Calu3 (cell line): Measurements from ENCODE around the gene CIPC. TPM values are rescaled to one million over a fixed set of nuclear protein-coding genes. Genes with fewer than 3 reads are reported as not detected.

Experiments used
- BruUV-seq: library from RNA; stranded (reverse); fragments of 400-500 nt; replicated peaks from 2 replicates; lab custom pipeline; 2021; lab: Mats Ljungman, UMichigan
- CTCF ChIA-PET: fragments of 300-600 bp; sonication (Branson Sonifier 250); formaldehyde crosslinking; loops from one replicate; lab custom pipeline; 2022; ENCODE audit warnings: antibody characterized with exemption; lab: Charles Lee
- DNase-seq: peaks from one replicate; pipeline ENCODE4 v3.0.0; 2022
- H3K27ac Mint-ChIP-seq: one replicate; pipeline ENCODE4 v1.8.0; 2022; ENCODE audit warnings: mixed read lengths; ENCODE audit not compliant: unreplicated experiment
- H3K27me3 Mint-ChIP-seq: one replicate; pipeline ENCODE4 v1.8.0; 2022; ENCODE audit warnings: mixed read lengths; ENCODE audit not compliant: unreplicated experiment
- H3K36me3 Mint-ChIP-seq: one replicate; pipeline ENCODE4 v1.8.0; 2022; ENCODE audit warnings: mild to moderate bottlenecking, moderate library complexity, mixed read lengths; ENCODE audit not compliant: insufficient read depth, unreplicated experiment
- H3K4me1 Mint-ChIP-seq: one replicate; pipeline ENCODE4 v1.8.0; 2022; ENCODE audit warnings: mild to moderate bottlenecking, low read depth, mixed read lengths; ENCODE audit not compliant: unreplicated experiment
- H3K4me3 Mint-ChIP-seq: one replicate; pipeline ENCODE4 v1.8.0; 2022; ENCODE audit warnings: mild to moderate bottlenecking, low read depth, moderate library complexity, mixed read lengths; ENCODE audit not compliant: unreplicated experiment
- H3K9me3 Mint-ChIP-seq: one replicate; pipeline ENCODE4 v1.8.0; 2022; ENCODE audit warnings: low read depth, mixed read lengths; ENCODE audit not compliant: unreplicated experiment
- intact Hi-C: fragments of 100-400 bp; cut with micrococcal nuclease; formaldehyde crosslinking; loops from one replicate; pipeline ENCODE4 v1.10.0; 2022; ENCODE audit not compliant: unreplicated experiment
- total RNA-seq: library from RNA; stranded (reverse); gene quantifications from 2 replicates; pipeline ENCODE4 v1.2.3, GENCODE V29; 2022
- TF ChIP-seq, protein P1 (sequence below): fragments of 200-600 bp; IDR thresholded peaks from one replicate; pipeline ENCODE4 v1.8.0; 2022; ENCODE audit warnings: antibody characterized with exemption; ENCODE audit not compliant: unreplicated experiment

The CIPC gene
- total RNA-seq, 1 experiment from 2014 or later: 16.5 TPM

DNA sequence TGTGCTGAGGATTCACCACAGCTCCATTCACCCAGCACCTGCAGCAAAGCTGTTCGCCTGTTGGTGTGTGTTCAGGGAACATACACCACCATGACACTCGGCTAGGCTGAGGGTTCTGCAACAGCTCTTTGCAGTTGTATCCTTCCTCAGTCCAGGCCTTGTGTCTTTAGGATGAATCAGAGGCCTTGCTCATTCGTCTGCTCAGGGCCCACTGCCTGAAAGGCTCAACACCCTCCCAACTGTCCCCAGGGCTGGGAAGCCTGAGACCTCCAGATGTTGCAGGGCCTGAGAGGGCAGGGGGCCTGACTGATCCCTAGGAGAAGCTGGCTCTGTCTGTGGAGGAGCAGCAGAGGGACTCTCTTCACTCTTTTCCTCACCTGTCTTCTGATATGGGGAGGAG lies 32.3 kb downstream of the CIPC start:
- Mint-ChIP-seq H3K27ac (no peak overlapping the region), H3K36me3 (peaks cover 3% of the 10 kb centered on the region), H3K27me3 (peaks cover 100% of the 10 kb centered on the region), H3K9me3 (no peaks in the 10 kb centered on the region), H3K4me3 (no peak overlapping the region), H3K4me1 (peaks cover 8% of the 10 kb centered on the region)
- no TSS peak for BruUV-seq
- CTCF ChIA-PET: no interaction called here
- DNase-seq: no peak
- intact Hi-C loops: no loop called here
- TF ChIP-seq, protein P1, sequence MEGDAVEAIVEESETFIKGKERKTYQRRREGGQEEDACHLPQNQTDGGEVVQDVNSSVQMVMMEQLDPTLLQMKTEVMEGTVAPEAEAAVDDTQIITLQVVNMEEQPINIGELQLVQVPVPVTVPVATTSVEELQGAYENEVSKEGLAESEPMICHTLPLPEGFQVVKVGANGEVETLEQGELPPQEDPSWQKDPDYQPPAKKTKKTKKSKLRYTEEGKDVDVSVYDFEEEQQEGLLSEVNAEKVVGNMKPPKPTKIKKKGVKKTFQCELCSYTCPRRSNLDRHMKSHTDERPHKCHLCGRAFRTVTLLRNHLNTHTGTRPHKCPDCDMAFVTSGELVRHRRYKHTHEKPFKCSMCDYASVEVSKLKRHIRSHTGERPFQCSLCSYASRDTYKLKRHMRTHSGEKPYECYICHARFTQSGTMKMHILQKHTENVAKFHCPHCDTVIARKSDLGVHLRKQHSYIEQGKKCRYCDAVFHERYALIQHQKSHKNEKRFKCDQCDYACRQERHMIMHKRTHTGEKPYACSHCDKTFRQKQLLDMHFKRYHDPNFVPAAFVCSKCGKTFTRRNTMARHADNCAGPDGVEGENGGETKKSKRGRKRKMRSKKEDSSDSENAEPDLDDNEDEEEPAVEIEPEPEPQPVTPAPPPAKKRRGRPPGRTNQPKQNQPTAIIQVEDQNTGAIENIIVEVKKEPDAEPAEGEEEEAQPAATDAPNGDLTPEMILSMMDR: no peak

DNA sequence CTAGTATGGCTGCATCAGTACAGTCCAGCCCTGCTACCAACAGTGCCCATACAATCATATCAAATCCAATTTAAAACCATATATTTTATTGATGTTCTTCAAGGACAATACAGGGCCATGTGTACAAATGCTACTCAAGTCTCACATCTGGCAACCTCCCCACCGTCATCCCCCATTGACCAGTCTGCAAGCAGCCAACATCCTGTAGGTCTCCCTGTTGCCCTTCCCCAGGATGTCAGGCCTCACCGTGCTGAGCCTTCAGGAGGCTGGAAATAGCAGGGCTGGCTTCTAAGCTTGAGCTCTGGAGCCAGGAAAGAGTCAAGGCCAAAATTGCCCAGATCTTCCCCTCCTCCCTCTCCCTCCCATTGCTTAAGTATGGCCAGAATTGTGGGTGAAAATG lies 33.1 kb downstream of the CIPC start:
- Mint-ChIP-seq H3K36me3 (no peaks in the 10 kb centered on the region), H3K4me1 (peaks cover 8% of the 10 kb centered on the region), H3K9me3 (no peaks in the 10 kb centered on the region), H3K27ac (no peak overlapping the region), H3K27me3 (peaks cover 100% of the 10 kb centered on the region), H3K4me3 (no peak overlapping the region)
- TF ChIP-seq, protein P1: no peak
- BruUV-seq: no TSS peak
- CTCF ChIA-PET: no interaction called here
- no peak for DNase-seq
- intact Hi-C loops: no loop called here

- Mint-ChIP-seq H3K4me3 (no peak overlapping the region), H3K9me3 (no peaks in the 10 kb centered on the region), H3K27me3 (peaks cover 100% of the 10 kb centered on the region), H3K4me1 (peaks cover 8% of the 10 kb centered on the region), H3K36me3 (no peaks in the 10 kb centered on the region), H3K27ac (no peak overlapping the region)
- DNase-seq: no peak
- intact Hi-C loops: no loop called here
- BruUV-seq: no TSS peak
- CTCF ChIA-PET: no interaction called here
- TF ChIP-seq, protein P1: no peak
These were observed 33.9 kb downstream of the CIPC start for GRCh38 chr14:77131871-77132486.

GRCh38 chr14:77133720-77134338 lies 35.8 kb downstream of the CIPC start:
- no TSS peak for BruUV-seq
- peak; percentile 69 for DNase-seq
- Mint-ChIP-seq H3K27me3 (peaks cover 100% of the 10 kb centered on the region), H3K36me3 (no peaks in the 10 kb centered on the region), H3K27ac (no peak overlapping the region), H3K4me1 (peaks cover 8% of the 10 kb centered on the region), H3K9me3 (no peaks in the 10 kb centered on the region), H3K4me3 (no peak overlapping the region)
- intact Hi-C loops: no loop called here
- TF ChIP-seq, protein P1: no peak
- CTCF ChIA-PET: interaction anchor here (0.5 to 1.8 kb wide), 3 partner anchors 10 to 35 kb away, joined by 3 to 9 read pairs (median 3); no protein-coding TSS in a partner anchor
